GM18505 (cell line): ENCODE measurements around the gene FBXW11.
"Not testable (repeated sequence)": the region's sequence is repeated elsewhere in the genome, so short reads cannot be mapped to it uniquely, and the experiment has no call there.

ENCODE experiments used
- ATAC-seq: cut with Tn5 transposase; IDR thresholded peaks from one replicate; pipeline ENCODE4 v1.9.1; 2021; ENCODE audit not compliant: unreplicated experiment
- POLR2A ChIP-seq: IDR thresholded peaks from 4 replicates; pipeline ENCODE4 v1.6.1; 2011; ENCODE audit warnings: borderline replicate concordance; ENCODE audit not compliant: insufficient read depth, insufficient read length; ENCODE audit errors: extremely low read depth

Gene FBXW11

DNA sequence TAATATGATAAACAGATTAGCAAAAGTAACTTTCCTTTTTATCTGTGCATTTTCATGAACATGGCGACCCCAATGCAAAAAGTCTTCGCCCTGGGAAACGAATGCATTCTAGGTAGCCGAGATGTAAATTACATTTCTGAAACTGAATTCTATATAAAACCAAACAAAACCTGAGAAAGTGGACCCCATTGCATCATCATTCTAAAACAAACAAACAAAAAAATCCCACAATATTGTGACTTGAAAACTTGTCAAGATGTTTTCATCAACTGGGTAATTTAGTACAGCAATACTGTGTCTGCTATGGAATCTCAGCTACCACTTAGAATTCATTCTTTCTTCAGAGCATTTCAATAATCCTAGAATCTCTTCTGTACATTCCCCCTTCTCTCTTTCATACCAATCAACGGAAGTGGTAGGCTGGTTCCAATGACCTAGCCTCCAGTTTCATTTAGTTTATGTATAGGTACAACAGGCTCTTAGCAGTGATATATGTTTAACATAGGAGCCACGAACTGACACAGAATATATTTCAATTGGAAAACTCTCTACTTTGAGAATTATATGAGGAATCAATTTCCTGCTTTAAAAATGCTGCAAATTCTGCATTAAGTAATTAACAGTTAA is 85.6 kb downstream of the FBXW11 start:
- ATAC-seq = no peak
- no peak for TF ChIP-seq POLR2A

GRCh38 chr5:171915700-171916099 is 90.7 kb downstream of the FBXW11 start:
- ATAC-seq = not testable (repeated sequence)

- no peak for ATAC-seq
- no peak for TF ChIP-seq POLR2A
Observed at GRCh38 chr5:171914726-171915338, 91.6 kb downstream of the FBXW11 start.

GRCh38 chr5:171913987-171914273 is 92.5 kb downstream of the FBXW11 start:
- ATAC-seq = no peak
- no peak for TF ChIP-seq POLR2A

DNA sequence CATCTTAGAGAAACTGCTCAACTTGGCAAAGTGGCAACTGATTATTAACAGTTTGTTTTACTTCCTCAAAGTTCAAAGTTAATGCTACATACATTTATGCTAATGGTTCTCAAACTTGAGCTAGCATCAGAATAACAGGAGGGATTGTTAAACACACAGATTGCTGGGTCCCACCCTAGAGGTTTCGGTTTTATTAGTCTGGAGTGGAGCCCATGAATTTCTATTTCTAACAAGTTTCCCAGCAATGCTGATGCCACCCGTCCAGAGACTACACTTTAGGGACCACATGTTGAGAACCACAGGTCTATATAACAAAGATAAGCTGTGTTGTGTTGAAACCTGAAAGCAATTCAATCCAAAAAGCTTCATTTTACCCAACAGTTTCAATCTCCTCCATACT is 95.3 kb downstream of the FBXW11 start:
- TF ChIP-seq POLR2A = no peak
- no peak for ATAC-seq

- TF ChIP-seq POLR2A = no peak
- no peak for ATAC-seq
Observed at GRCh38 chr5:171908638-171909037, 97.8 kb downstream of the FBXW11 start.

DNA sequence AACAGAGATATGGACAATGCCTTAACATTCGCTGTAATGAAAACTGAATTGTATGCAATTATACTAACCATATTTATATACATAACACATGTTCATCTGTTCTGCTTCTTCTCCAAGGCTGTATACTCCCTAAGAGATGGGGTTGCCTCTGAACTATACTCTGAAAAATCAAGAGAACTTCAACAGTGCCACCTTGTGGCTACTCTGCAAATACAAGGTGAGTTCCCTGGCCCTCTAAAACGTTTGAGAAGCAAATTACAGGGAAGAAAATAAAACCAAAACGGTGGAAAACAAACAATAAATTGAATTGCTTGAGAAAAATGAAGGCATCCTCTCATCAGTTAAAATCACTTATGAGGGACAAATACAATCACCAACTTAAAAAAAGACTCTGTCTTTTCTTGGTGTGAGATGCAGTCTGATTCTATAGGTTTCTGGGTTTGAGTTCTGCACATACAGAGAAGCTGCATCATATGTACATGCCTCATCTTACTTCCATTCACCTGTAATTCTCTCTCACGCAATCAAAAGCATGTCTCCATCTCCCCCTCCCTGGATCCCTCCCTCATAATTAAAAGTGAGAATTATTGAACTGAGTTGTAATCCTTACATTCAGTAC is 98.6 kb downstream of the FBXW11 start:
- no peak for ATAC-seq
- TF ChIP-seq POLR2A = no peak

DNA sequence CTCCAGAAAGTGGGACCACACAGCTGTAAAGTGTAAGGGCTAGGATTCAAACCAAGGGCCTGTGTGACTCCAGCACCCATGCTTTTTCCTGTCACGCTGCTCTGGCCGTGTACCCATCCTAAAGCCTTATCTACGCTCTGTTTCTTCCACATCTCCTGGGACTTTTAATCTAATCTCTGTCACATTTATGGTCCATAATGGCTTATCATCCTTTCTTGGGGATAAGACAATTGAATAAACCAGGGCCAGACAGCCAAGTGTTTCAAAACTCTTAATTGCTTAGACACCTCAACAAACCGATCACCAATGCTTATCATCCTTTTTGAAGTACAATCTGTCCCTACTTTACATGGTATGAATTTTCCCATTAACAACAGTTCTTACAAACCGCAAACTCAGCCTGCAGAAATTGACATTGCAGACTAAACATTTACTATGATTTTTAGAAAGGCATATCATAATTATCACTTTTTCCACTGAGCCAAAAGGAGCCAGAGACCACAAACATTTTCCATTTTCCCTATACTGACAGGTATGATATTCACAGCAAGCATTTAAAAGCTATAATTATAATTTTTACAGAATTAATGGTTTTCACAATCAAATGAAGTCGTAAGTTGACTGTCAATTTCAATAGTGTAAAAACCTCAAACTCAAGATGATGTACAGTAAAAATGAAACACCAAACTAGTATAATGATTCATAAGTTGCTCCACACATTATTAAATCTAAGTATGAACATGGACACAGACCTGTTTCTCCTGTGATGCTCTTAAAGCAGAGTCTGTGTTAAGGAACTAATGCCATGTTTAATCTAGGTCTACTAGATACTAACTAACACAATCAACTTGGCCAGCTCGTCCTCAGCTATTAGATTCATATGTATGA is 99.5 kb downstream of the FBXW11 start:
- TF ChIP-seq POLR2A = no peak
- no peak for ATAC-seq

DNA sequence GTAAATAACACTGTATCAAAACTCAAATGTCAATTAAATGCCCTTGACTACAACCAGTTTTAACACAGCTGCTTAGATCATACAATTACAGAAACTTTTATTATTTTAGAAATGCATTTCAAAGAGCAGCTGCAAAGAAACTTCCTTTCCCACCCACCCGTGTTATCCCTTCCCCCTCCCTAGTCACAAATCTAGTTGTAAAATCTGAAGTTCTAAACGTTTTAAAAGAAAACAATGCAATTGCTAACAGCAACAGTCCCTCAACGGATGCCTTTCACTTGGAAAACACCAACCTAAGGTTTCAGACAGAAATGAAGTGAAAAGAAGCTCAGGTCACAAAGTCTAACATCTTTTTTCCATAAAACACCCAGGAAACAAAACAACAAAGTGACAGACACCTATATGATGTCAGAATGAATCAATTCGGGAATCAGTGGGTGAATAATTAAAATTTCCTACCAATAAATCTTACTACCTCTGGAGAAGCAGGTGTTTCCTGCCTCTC is 100.3 kb downstream of the FBXW11 start:
- no peak for ATAC-seq
- no peak for TF ChIP-seq POLR2A

GRCh38 chr5:171904886-171905285 is 101.6 kb downstream of the FBXW11 start:
- TF ChIP-seq POLR2A = no peak
- ATAC-seq = no peak

DNA sequence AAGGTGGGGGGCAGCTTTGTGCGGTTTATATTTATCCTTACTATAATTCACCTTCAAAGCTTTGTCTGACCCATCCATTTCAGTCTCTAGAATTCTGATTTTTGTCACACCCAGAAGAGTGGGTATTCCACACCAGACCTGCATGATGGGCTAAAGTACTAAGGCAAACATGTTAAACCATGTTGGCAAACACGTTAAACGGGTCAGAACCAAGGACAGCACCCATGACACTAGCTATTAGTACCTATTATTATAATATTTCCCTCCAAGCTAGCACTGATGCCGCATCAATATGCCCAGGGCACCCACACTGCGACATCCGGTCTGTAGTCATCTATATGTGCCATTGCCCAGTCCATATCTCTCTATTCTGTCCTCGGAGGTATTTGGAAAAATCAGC is 104.7 kb downstream of the FBXW11 start:
- no peak for TF ChIP-seq POLR2A
- ATAC-seq = no peak

DNA sequence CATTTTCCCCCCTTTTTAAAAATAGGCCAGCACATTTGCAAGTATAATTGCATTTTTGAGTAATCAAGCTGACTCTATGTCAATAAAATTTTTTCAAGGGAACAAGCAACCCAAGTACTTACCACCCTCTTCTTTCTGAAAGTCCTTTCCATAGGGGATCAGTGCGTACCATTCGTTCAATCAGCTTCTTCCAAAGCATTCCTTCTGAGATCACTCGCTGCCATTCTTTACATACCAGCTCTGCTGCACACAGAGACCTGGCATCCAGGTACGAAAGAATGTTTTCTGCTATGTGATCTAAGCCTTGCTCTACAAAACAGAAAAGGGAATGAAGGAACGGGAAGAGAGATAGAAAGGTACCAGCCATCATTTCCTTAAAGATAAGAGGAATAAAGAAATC is 106.6 kb downstream of the FBXW11 start:
- no peak for ATAC-seq
- TF ChIP-seq POLR2A = no peak

GRCh38 chr5:171898879-171899278 is 107.6 kb downstream of the FBXW11 start:
- no peak for TF ChIP-seq POLR2A

More at GRCh38 chr5:171898879-171899278, 107.6 kb downstream of the FBXW11 start:
- no peak for ATAC-seq
